SJCRH30 (cell line): ENCODE data around the gene SMAP1. TPM values are rescaled to one million over a fixed set of nuclear protein-coding genes. Genes with fewer than 3 reads are reported as not detected.

Experiments used
- DNase-seq, 2 experiments: peaks; one replicate each; pipeline ENCODE4 v3.0.0-alpha.2; 2015 to 2020
- H3K27ac ChIP-seq: fragments of 250-450 bp; sonication (Bioruptor Pico); 2 replicates; pipeline ENCODE4 v1.5.1; 2020; ENCODE audit warnings: mild to moderate bottlenecking, moderate library complexity
- H3K27me3 ChIP-seq: fragments of 250-450 bp; sonication (Bioruptor Pico); 2 replicates; pipeline ENCODE4 v1.5.1; 2020; ENCODE audit warnings: mild to moderate bottlenecking, moderate library complexity
- H3K36me3 ChIP-seq: fragments of 250-450 bp; sonication (Bioruptor Pico); 2 replicates; pipeline ENCODE4 v1.5.1; 2020; ENCODE audit warnings: mild to moderate bottlenecking, moderate library complexity
- H3K4me1 ChIP-seq: fragments of 250-450 bp; sonication (Bioruptor Pico); 2 replicates; pipeline ENCODE4 v1.5.1; 2020; ENCODE audit warnings: mild to moderate bottlenecking, moderate library complexity
- H3K4me3 ChIP-seq: fragments of 250-450 bp; sonication (Bioruptor Pico); 2 replicates; pipeline ENCODE4 v1.5.1; 2020; ENCODE audit warnings: mild to moderate bottlenecking, moderate library complexity
- H3K9me3 ChIP-seq: fragments of 250-450 bp; sonication (Bioruptor Pico); replicated peaks from 2 replicates; pipeline ENCODE4 v1.5.1; 2020; ENCODE audit warnings: mild to moderate bottlenecking, moderate library complexity
- total RNA-seq: library from RNA; depleted of rRNA; stranded (reverse); fragments of >200 nt; shearing (Covaris generic); gene quantifications from 2 replicates; pipeline ENCODE4 v1.2.3, GENCODE V29; 2014

The SMAP1 gene
- total RNA-seq, 1 experiment from 2014 or later: 35.5 TPM

DNA sequence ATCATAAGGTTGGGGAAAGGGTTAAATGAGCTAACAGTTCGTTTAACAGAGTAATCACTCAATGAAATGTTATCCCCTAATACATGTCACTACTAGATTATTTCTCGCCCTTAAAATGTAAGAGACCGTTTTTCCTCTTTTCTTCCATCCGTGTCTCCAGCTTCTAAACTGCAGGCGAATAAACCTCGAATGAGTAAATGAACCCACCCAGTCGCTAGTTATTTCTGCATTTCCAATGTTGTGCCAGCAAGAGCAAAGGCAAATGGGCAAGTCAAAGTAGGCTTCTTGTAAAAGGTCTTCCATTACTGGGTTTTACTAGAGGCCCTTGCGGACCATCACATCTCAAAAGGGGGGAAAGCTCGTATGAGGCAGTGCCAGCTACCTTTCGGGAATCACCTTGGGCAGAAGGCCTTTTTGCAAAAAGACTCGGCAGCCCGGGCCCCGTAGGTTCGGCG, 400 bp upstream of the SMAP1 start:
- Histone ChIP-seq H3K27me3 (no peaks in the 10 kb centered on the region), H3K36me3 (no peaks in the 10 kb centered on the region), H3K4me1 (peaks cover 5% of the 10 kb centered on the region; the same call in 1 of the 2 replicates), H3K27ac (peak overlapping the region; percentile 86), H3K9me3 (no peaks in the 10 kb centered on the region), H3K4me3 (peak overlapping the region; percentile 93)
- no peak for DNase-seq

DNA sequence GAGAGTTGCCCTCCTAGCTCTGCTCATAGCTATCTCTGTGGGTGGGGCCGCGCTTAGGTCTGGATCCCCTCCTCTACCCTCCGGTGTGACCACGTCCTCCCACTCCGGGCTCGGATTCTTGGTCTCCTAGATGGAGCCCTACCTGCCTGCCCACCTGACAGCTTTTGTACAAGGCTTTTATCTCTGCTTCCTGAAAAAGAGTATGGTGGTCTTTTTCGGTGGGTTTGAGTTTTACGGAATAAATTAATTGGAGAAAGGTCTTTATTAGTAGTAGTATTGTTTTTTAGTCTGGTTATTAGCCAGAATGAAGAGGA, 773 bp downstream of the SMAP1 start:
- no peak for DNase-seq
- Histone ChIP-seq H3K27me3 (no peaks in the 10 kb centered on the region), H3K4me1 (peaks cover 8% of the 10 kb centered on the region), H3K36me3 (no peaks in the 10 kb centered on the region), H3K9me3 (no peaks in the 10 kb centered on the region), H3K4me3 (peak overlapping the region; percentile 93), H3K27ac (peak overlapping the region; percentile 86)

DNA sequence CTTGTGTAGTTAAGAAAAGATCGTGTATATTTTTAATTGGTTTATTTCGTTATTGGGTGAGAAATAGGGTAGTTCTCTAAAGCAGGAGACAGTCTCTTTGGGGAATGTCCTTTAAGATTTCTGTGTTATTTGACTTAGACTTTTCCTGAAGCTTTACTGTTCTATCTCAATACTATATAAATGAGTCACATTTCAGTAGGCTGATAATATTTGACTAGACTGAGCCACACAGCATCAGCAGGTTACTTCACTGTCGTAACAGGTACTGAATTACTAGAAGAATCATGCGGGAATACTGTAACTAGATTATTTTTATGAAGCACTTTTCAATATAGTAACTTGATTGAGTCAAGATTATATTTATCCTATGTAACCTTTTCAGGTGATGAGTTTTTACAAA, 1.4 kb downstream of the SMAP1 start:
- H3K4me3 ChIP-seq: peak overlapping the region; percentile 93; the same call in 1 of the 2 replicates
- no peak overlapping the region for H3K27ac ChIP-seq
- H3K4me1 ChIP-seq: peaks cover 9% of the 10 kb centered on the region
- no peaks in the 10 kb centered on the region for H3K27me3 ChIP-seq
- no peaks in the 10 kb centered on the region for H3K36me3 ChIP-seq
- H3K9me3 ChIP-seq: no peaks in the 10 kb centered on the region
- DNase-seq: no peak

DNA sequence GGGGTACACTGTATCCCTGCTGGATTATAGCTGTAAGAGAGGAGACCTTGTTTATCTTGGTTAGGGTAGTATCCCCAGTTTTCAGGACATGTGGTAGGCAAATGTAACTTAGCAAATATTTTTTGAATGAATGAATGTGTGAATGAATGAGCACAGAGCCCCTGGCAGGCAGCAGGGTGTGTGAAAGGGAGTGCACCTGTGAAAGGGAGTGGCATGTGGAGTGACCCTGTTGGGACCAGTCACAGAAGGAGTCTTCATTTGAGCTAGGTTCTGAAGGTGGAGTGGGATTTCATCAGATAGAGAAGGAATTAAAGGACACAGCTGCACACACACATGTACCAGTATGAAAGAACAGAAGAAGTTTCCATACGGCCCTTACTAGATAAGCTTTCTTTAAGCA, 4.9 kb downstream of the SMAP1 start:
- Histone ChIP-seq H3K27me3 (no peaks in the 10 kb centered on the region), H3K9me3 (no peaks in the 10 kb centered on the region), H3K36me3 (no peaks in the 10 kb centered on the region), H3K4me1 (peaks cover 9% of the 10 kb centered on the region), H3K4me3 (no peak overlapping the region), H3K27ac (no peak overlapping the region)
- DNase-seq: no peak

DNA sequence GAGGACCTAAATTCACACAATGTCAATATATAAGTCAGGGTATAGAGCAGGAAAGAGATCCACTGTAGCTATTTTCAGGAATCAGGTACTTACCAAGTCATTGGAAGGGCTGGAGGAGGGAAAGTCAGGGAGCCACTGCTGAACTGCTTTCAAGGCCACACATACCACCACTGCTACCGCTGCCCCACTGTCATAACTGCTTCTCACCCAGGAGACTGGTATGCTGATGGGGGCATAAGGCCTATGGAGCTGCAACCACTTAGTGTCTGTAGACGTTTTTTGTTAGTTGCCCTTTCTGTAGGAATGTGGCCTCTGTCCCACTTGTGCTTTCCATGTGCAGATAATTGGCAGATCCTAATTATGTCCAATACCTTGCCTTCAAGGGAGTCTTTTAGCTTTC, 5.4 kb downstream of the SMAP1 start:
- DNase-seq: no peak
- no peaks in the 10 kb centered on the region for H3K9me3 ChIP-seq
- no peak overlapping the region for H3K4me3 ChIP-seq
- no peaks in the 10 kb centered on the region for H3K36me3 ChIP-seq
- H3K27me3 ChIP-seq: no peaks in the 10 kb centered on the region
- no peak overlapping the region for H3K27ac ChIP-seq
- peaks cover 9% of the 10 kb centered on the region for H3K4me1 ChIP-seq

DNA sequence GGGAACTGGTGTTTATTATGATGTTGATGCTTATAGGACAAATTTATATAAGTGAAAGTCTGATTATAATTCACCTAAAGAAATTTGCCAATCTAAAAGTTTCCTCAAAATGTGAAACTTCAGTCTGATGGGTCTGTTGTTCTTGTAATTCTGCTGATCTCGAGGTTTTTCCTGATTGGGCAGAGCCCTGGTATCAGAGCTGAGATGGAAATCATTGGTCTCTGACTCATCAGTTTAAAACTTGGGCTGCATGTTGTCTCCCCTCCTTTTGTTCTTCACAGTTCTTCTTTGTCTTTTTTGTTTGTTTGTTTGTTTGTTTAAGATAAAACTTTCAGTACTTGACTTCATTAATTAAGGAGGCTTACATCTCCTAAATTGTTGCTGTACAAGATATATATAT, 5.9 kb downstream of the SMAP1 start:
- Histone ChIP-seq H3K36me3 (no peaks in the 10 kb centered on the region), H3K9me3 (no peaks in the 10 kb centered on the region), H3K4me1 (peaks cover 9% of the 10 kb centered on the region), H3K4me3 (no peak overlapping the region), H3K27me3 (no peaks in the 10 kb centered on the region), H3K27ac (no peak overlapping the region)
- no peak for DNase-seq

DNA sequence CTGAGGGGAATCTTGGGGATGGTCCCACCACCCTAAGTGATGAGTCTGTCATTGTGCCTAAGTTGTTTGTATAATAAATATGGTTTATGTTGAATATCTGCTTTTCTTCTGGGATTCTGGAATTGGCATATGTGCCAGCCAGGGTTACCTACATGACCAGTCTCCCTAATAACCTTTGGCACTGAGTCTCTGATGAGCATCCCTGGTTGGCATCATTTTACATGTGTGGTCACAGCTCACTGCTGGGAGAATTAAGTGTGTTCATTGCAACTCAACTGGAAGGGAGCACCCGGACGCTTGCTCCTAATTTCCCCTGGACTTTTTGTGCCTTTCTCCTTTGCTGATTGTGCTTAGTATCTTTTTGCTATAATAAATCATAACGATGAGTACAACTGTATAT, 8.1 kb downstream of the SMAP1 start:
- no peak for DNase-seq
- Histone ChIP-seq H3K36me3 (no peaks in the 10 kb centered on the region), H3K4me3 (no peak overlapping the region), H3K4me1 (peaks cover 3% of the 10 kb centered on the region; the same call in 1 of the 2 replicates), H3K27ac (no peak overlapping the region), H3K27me3 (no peaks in the 10 kb centered on the region), H3K9me3 (no peaks in the 10 kb centered on the region)

DNA sequence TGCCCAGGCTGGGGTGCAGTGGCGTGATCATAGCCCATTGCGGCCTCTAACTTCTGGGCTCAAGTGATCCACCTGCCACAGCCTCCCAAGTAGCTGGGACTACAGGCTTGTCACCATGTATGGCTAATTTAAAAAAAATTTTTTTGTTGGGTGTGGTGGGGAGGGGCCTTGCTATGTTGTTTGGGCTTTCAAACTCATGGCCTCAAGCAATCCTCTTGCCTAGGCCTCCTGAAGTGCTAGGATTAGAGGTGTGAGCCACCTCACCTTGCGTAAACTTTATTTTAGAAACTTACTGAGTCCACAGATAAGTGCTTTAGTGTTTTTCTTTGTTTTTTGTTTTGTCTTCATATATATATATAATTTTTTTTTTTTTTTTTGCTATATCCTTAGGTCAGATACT, 9.1 kb downstream of the SMAP1 start:
- H3K4me1 ChIP-seq: peaks cover 3% of the 10 kb centered on the region; the same call in 1 of the 2 replicates
- H3K9me3 ChIP-seq: no peaks in the 10 kb centered on the region
- DNase-seq: no peak
- no peaks in the 10 kb centered on the region for H3K27me3 ChIP-seq
- no peak overlapping the region for H3K4me3 ChIP-seq
- H3K27ac ChIP-seq: no peak overlapping the region
- H3K36me3 ChIP-seq: no peaks in the 10 kb centered on the region

DNA sequence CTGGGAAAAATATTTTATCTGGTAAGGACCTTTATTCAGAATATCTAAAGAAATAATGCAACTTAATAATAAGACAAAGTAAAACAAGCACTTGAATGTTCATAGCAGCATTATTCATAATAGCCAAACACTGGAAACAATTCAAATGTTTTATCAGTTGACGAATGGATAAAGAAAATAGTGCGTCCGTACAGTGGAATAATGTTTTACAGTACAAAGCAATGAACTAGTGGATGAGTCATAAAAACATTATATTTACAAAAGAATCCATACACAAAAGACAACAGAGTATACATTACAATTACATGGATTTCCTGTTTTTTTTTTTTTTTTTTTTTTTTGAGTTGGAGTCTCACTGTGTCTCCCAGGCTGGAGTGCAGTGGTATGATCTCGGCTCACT, 12.7 kb downstream of the SMAP1 start:
- DNase-seq: no peak

DNA sequence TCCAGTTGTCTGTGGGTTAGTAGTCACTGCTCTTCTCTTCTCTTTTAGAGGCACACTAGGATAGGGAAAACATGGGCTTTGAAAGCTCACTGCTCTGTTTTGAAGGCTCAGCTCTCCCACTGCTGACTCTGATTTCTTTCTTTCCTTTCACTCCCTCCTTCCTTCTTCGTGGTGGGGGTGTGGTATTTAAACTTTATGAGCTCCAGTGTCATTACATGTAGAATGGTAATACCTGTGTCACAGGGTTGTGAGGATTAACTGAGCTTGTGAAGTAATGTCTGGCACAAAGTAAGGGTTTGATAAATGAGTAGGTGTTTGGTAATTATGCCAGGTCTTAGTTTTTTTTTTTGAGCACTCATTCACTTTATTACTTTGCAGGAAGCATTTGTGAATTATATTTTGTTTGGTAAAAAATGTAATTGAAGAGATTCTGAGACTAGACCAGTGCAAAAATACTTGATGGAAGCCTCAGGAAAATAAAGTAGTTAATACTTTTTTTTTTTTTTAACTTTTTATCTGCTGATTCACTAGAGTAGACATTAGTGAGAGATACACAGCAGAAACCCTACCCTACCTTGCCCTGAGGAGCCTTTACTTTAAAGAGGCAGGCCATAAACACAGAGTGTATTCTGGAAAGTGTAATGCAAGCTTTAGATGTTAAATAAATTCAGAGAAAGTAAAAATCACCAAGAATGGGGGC, 17.3 kb downstream of the SMAP1 start:
- no peak overlapping the region for H3K4me3 ChIP-seq
- H3K27me3 ChIP-seq: no peaks in the 10 kb centered on the region
- H3K27ac ChIP-seq: no peak overlapping the region
- no peak for DNase-seq
- H3K9me3 ChIP-seq: no peaks in the 10 kb centered on the region
- peaks cover 6% of the 10 kb centered on the region; the same call in 1 of the 2 replicates for H3K4me1 ChIP-seq
- no peaks in the 10 kb centered on the region for H3K36me3 ChIP-seq

More for the DNA sequence above, 12.7 kb downstream of the SMAP1 start:
- Histone ChIP-seq H3K4me3 (no peak overlapping the region), H3K4me1 (no peaks in the 10 kb centered on the region), H3K36me3 (no peaks in the 10 kb centered on the region), H3K27me3 (no peaks in the 10 kb centered on the region), H3K9me3 (no peaks in the 10 kb centered on the region), H3K27ac (no peak overlapping the region)

DNA sequence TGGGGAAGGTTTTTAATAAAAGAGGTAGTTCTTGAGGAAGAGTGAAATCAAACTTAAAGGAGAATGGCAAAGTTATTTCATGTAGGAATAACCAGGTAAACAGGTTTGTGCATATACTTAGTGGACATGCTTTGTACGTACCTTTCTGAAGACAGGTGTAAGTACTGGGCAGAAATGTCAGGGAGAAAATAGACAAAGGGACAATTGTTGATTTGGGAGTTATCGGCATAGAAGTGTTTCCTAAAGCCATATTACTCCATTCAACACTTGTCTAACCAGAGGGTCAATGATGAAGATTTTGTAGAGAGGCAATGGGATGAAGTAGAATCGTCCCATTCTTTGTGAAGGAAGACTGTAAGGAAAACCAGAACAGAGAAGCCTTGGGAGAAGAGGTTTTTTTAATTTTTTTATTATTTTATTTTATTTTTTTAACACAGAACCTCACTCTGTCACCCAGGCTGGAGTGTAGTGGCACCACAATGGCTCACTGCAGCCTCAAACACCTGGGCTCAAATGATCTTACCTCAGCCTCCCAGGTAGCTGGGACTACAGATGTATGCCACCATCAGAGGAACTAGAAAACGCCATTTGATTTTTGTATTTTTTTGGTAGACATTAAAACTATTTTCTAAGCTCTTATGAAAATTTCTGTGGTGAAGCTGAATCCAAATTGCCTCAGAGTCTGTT, 18.0 kb downstream of the SMAP1 start:
- Histone ChIP-seq H3K4me3 (no peak overlapping the region), H3K27me3 (no peaks in the 10 kb centered on the region), H3K27ac (no peak overlapping the region), H3K36me3 (no peaks in the 10 kb centered on the region), H3K9me3 (no peaks in the 10 kb centered on the region), H3K4me1 (peaks cover 6% of the 10 kb centered on the region; the same call in 1 of the 2 replicates)
- no peak for DNase-seq

DNA sequence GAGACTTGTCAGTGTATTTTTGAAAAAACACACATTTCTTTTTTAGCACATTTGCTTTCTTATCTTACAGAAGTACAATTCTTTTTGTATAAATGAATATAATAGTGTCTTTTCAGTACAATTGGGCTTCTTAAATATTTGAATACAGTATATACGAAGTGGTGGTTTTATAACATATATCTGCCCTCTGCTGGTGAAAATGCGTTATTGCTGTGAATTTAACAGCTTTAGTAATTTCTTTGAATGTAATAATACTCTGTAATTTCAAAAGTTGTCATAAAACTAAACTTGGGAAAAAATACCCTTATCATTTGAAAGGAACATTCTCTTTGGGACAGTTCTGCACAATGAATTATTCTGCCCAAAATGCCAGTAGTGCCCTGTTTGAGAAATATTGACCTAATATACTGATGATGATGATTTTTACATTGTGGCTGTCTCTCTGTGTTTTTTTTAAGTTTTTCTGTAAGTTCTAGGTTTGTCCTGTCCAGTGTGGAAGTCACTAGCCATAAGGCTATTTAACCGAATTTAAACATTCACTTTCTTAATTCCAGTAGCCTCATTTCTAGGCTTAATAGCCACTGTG, 19.0 kb downstream of the SMAP1 start:
- Histone ChIP-seq H3K4me1 (peaks cover 6% of the 10 kb centered on the region; the same call in 1 of the 2 replicates), H3K27ac (no peak overlapping the region), H3K9me3 (peaks cover 5% of the 10 kb centered on the region), H3K36me3 (no peaks in the 10 kb centered on the region), H3K4me3 (no peak overlapping the region), H3K27me3 (no peaks in the 10 kb centered on the region)
- peak in 1 of 2 experiments; percentile 60 for DNase-seq

DNA sequence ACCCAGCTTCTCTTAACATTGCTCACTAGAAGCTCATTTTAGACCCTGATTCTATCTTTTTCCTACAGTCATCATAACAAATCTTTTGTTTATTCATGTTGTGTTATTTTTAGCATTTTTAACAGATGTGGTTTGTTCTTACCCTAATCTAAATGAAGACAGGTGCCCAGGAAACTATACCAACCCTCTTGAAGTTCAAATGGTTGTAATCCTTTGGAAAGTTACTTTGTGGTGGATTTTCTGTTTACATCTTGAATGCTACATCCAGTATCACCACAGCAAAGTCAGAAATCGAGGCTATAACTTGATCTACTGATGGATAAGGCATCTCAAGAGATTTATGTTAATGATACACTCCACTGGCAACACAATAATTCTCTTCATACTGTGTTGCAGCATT, 26.2 kb downstream of the SMAP1 start:
- DNase-seq: no peak
- Histone ChIP-seq H3K27me3 (no peaks in the 10 kb centered on the region), H3K36me3 (no peaks in the 10 kb centered on the region), H3K4me3 (no peak overlapping the region), H3K9me3 (peaks cover 10% of the 10 kb centered on the region), H3K27ac (no peak overlapping the region), H3K4me1 (no peaks in the 10 kb centered on the region)

DNA sequence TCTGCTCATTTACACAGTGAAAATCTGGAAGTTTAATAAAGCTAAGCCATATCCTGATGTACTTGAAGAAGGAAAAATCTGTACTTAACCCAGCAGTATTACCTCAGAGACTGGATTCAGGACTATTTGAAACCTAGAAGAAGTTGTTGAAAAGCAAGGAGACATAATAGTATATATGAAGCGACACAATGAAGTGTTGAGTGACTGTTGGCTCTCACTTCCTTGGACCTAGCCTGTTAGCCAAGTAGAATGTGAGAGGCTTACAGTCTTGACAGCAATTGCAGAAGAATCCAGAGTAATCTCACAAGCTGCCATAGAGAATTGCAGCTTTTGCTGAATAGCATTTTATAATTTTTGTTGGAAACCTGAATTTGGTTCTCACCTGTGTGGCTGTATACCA, 26.7 kb downstream of the SMAP1 start:
- Histone ChIP-seq H3K27me3 (no peaks in the 10 kb centered on the region), H3K4me1 (no peaks in the 10 kb centered on the region), H3K36me3 (no peaks in the 10 kb centered on the region), H3K27ac (no peak overlapping the region), H3K4me3 (no peak overlapping the region), H3K9me3 (peaks cover 10% of the 10 kb centered on the region)
- DNase-seq: no peak
